GM13976 (cell line): ENCODE measurements around the gene PPM1H.

Source experiments
- DNase-seq: peaks from one replicate; pipeline ENCODE4 v3.0.0; 2012; ENCODE audit warnings: low spot score
- in situ Hi-C: fragments of 300-500 bp; cut with MboI; formaldehyde crosslinking; loops from one replicate; pipeline ENCODE4 v1.12.0; 2022; ENCODE audit warnings: low sequenced_read_pairs, mixed read lengths, inconsistent platforms; ENCODE audit not compliant: unreplicated experiment
- TF ChIP-seq, protein P1 (sequence below): IDR thresholded peaks from 2 replicates; pipeline ENCODE4 v1.5.1; 2012; ENCODE audit warnings: borderline replicate concordance, mild to moderate bottlenecking; ENCODE audit not compliant: insufficient read depth; ENCODE audit errors: extremely low read depth, missing control alignments, control extremely low read depth

The PPM1H gene

DNA sequence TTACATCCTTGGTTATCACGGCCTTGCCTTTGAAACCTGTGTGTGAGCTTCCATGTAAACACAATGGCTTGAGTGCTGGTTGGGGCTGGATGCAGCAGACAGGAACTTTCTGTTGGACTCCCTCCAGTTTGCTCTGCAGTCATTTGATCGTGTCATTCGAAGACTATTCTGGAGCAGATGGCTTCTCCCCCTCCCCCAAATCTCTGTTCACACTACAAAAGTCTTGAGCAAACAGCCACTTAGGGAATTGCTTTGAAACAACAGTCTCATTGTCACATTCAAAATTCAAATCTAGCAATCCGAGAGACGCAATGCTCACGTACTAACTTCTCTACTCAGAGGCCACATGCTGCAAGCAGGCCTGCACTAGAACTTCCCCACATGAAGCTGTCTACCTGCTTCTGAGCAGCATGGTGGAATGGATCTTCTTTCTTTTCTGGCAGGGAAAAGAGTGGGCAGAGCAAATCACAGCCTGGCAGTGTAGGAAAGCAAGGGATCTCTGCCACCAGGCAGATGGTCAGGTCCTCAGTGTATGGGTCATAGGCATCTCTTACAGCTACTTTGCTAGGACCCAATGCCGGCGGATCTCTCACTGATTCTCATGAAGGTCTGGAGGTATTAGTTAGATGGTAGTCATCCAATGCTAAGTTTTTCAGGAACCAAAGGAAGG is 214.2 kb downstream of the PPM1H start:
- in situ Hi-C loops = no loop called here
- no peak for DNase-seq
- TF ChIP-seq, protein P1, sequence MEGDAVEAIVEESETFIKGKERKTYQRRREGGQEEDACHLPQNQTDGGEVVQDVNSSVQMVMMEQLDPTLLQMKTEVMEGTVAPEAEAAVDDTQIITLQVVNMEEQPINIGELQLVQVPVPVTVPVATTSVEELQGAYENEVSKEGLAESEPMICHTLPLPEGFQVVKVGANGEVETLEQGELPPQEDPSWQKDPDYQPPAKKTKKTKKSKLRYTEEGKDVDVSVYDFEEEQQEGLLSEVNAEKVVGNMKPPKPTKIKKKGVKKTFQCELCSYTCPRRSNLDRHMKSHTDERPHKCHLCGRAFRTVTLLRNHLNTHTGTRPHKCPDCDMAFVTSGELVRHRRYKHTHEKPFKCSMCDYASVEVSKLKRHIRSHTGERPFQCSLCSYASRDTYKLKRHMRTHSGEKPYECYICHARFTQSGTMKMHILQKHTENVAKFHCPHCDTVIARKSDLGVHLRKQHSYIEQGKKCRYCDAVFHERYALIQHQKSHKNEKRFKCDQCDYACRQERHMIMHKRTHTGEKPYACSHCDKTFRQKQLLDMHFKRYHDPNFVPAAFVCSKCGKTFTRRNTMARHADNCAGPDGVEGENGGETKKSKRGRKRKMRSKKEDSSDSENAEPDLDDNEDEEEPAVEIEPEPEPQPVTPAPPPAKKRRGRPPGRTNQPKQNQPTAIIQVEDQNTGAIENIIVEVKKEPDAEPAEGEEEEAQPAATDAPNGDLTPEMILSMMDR = no peak

DNA sequence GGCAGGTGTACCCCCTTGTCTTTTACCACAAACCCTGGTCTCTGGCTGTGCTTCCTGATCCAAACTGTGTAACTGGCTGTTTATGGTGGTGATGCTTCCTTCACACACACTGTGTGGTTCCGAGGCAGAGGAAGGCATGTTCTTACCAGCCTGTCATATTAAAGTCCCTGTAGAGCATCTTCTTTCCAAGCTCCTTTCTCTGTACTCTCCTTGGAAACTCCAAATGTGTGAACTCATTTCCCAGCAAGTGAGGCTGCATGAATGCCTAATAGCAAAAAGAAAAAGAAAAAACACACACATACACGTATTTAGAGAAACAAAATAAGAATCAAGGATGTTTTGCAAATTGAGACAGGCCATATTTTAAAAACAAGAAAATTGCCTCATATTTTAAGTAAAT is 214.9 kb downstream of the PPM1H start:
- TF ChIP-seq, protein P1 = no peak
- DNase-seq = no peak
- in situ Hi-C loops = no loop called here

DNA sequence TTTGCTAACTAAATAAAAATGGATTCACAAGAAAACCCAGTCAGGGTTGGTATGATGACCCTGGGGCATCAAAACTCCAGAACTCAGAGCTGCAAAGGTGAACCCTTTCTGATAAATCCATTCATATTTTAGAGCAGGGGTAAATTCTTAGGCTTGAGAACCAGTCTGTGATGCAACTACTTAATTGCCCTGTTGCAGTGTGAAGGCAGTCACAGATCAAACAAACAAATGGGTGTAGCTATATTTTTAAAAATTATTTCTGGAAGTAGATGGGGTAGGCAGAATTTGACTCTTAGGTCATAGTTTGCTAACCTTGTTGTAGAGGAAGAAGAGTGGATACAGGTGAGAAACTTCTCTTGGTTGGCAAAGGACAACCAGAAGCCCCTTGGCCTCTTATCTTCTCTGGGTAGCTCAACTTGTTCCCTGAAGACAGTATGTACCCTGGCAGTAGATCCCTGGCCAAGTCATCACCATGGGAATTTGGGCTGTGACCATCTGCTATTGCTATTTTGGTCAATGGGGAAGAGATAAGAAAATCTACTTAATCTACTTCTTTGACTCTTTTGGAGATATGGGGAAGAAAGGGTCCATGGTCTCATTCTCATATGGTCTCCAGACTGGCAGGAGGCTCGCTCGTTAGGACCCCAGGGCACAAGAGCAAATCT is 216.1 kb downstream of the PPM1H start:
- TF ChIP-seq, protein P1 = no peak
- in situ Hi-C loops = no loop called here
- DNase-seq = no peak

DNA sequence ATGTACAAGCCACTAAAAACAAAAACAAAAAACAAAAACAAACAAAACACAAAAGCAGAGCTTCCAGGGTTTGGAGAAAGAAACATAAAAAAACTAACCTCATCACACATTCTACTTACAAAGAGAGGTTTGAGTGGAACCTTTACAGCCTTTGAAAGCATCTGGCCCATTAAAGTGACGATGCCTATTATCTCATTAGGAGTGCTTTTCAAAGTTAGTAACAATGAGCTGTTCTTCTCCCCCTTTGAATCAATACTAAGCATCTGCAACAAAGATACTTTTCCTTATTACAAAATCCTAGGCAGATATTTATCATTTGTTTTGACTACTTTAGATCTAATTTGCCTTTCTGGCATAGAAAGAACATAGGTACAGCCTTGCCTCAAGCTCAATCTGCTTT is 217.3 kb downstream of the PPM1H start:
- TF ChIP-seq, protein P1 = no peak
- in situ Hi-C loops = no loop called here
- no peak for DNase-seq

DNA sequence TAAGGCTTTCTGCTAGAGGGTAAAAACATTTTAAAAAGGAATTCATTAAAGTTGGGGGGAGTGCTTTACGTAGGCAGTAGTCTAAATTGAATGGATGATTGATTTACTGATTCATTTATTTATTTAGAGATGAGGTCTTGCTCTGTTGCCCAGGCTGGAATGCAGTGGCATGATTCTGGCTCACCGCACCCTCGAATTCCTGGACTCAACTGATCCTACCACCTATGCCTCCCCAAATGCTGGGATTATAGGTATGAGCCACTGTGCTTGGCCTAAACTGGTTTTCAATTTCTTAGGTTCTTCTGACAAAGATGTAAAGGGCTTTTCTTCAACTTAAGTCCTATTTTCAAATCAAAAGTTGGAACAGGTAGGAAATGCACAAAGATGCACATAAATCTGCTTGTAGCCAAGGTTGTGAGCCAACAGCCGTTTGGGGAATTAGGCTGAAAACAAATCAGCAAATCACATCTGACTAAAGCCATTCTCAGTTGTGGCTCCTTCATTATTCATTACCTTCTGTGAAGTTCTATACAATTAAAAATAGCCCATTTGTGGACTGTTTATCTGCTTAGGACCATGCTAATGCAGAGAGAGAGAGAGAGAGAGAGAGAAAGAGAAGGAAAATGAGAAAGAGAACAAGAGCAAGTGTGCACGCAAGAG is 218.0 kb downstream of the PPM1H start:
- TF ChIP-seq, protein P1 = no peak
- in situ Hi-C loops = no loop called here
- no peak for DNase-seq

DNA sequence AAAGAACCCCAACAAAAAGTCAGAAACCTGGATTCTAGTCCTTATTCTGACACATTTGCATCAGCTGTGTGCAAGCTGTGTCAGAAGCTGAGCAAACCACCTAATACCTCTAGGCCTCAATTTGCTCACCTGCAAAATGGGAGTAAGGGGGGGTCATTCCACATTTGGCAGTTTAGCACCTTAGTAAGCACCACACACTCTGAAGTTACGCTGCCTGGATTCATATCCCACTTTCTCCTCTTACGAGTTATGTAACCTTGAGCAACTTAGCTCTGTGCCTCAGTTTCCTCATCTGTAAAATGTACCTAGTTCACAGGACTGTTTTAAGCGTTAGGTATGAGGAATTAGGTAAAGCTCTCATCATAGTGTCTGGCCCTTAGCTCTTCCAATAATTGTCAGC is 218.9 kb downstream of the PPM1H start:
- no peak for DNase-seq
- in situ Hi-C loops = no loop called here
- TF ChIP-seq, protein P1 = no peak
